GM21717 (cell line): ENCODE results near the gene EML5.

Experiments
- ATAC-seq: cut with Tn5 transposase; IDR thresholded peaks from one replicate; pipeline ENCODE4 v1.9.1; 2021; ENCODE audit warnings: mild to moderate bottlenecking, moderate library complexity; ENCODE audit not compliant: unreplicated experiment

EML5 gene

GRCh38 chr14:88727057-88727456 is 65.7 kb downstream of the EML5 start:
- no peak for ATAC-seq

- no peak for ATAC-seq
These were observed 82.0 kb downstream of the EML5 start for GRCh38 chr14:88710709-88711108.

- ATAC-seq, result no peak
These were observed 85.7 kb downstream of the EML5 start for GRCh38 chr14:88707088-88707487.

DNA sequence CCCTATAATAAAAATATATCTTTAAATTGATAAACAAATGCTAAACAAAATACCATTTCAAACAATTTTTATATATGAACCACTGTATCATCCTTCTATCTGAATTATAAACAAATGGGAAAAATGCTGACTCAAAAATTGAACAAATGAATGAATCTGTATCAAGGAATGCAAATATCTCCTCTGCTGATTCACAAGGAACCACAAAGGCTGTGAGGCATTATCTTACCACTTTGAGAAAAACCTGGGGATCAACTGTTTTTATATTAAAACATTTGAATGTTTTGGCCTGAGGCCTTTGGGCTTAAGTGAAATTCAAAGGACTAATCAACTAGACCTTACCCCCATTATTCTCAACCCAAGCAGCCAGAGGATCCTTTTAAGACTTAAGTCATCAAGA is 86.3 kb downstream of the EML5 start:
- no peak for ATAC-seq

DNA sequence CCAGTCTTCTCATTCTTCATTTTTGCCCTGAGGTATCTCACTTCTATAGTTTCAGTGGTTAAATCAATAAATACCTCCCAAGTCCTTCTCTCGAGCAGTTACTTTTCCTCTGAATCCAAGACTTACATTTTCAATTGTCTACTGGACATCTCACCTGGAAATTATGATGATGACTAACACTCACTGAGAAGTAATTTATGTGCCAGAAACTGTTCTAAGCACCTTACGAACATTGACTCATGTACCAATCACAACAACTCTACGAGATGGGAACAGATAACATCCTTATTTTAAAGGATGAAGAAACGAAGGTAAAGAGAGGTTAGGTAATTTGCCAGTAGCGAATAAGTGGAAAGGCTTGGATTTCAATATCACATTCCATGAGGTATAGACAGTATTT is 94.1 kb downstream of the EML5 start:
- ATAC-seq, result no peak

- no peak for ATAC-seq
These were observed 96.9 kb downstream of the EML5 start for GRCh38 chr14:88695870-88696269.

DNA sequence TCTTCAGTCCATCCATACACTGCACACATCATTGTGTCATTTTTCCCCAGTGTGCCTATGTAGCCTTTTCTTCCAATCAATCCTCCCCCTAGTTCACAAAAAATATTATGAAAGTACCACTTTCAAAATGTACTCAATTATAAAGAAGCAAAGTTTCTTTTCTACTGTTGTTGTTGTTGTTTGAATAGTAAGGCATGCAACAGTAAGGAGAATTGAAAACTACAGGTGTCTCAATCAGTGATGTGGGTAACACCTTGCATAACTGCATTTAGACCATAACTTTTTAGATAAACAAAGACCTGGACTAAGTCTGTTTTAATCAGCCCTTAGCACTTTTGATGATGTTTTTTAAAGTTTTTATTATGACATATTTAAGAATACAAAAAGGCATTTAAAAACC is 104.4 kb downstream of the EML5 start:
- no peak for ATAC-seq

DNA sequence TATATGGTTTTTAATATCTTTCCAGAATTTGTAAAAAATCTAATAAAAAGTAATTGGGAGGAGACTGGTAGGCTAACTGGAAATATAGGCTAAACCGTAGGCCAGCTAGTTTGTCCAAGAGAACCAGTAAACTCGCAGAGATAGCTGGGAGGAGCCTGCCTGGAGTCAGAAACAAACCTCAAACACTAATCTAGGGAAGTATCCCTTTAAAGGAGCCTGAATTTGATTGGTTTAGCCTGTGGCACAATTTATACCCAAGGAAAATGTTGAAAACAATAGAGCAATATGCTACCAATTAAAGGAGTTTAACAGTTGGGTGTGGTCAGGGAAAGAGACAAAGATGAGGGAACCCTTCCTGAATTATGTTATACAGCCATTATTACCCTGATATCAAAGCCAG is 109.6 kb downstream of the EML5 start:
- no peak for ATAC-seq

DNA sequence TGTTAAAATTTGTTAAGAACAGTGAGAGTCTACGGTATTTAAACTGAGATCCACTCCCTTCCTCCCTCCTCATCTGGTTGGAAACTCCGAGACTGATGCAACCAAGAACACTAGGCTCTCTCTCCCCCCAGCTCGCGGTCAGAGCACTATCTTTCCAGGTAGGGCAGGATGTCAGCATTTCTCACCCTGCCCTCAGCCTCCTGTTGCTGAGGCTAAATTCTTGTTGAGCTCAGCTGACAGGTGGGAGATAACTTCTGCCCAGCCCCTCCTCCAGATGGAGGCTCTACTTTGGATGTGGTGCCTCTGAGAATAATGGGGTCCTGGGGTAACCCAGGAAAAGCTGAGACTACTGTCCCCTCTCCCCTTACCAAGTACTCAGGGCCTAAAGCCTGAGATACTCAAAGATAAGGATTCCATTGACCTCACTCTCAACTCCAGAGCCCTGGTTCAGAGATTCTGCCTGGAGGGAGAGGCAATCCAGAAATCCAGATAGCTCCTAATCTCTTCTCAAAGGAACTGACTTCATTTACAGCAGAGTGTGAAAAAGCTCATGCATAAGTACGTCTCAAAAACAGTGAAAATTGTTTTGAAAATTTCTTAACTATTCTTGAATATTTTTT is 110.1 kb downstream of the EML5 start:
- no peak for ATAC-seq

- ATAC-seq, result no peak
These were observed 110.8 kb downstream of the EML5 start for GRCh38 chr14:88681755-88682494.

DNA sequence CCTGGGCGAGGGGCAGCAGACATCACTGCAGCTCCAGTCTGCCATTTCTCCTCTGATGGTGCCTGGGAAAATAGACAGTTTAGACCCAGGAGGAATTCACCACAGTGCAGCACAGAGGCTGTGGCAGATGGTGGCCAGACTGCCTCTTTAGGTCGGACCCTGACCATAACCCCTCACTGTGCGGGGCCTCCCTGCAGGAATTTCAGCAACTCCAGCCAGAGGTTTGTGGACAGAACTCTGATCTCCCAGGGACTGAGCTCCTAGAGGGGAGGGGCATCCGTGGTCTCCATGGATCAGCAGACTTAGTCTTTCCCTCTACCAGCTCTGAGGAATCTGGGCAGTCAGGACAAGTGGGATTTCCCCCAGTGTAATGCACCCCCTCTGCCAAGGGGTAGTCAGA is 123.4 kb downstream of the EML5 start:
- no peak for ATAC-seq

DNA sequence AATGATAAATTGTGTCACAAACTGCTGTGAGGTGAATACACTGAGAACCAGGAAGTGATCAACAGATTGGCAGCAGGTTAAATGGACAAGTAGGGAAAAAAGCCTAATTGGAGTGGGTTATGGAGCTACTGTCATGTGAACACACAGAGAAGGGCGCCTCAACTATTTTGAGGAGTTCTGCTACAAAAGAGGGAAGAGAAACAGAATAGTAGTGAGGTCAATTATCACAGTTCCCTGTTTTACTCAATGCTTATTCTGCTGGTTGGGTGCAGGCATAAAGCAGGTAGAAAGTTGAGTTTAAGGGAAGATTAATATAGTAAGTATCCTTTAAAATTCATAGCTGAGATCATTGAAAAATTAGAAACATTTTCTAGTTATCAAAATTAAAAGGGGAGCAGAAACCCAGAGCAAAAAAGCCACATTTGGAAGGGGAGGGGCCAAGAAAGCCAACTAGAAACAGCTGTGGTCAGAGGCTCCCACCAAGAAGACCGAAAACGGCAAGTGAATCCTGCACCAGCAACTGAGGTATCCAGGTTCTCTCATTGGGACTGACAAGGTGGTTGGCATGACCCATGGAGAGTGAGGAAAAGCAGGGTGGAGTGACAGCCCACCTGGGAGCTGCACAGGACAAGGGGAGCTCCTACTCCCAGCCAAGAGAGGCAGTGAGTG is 124.2 kb downstream of the EML5 start:
- peak; percentile 84 for ATAC-seq

DNA sequence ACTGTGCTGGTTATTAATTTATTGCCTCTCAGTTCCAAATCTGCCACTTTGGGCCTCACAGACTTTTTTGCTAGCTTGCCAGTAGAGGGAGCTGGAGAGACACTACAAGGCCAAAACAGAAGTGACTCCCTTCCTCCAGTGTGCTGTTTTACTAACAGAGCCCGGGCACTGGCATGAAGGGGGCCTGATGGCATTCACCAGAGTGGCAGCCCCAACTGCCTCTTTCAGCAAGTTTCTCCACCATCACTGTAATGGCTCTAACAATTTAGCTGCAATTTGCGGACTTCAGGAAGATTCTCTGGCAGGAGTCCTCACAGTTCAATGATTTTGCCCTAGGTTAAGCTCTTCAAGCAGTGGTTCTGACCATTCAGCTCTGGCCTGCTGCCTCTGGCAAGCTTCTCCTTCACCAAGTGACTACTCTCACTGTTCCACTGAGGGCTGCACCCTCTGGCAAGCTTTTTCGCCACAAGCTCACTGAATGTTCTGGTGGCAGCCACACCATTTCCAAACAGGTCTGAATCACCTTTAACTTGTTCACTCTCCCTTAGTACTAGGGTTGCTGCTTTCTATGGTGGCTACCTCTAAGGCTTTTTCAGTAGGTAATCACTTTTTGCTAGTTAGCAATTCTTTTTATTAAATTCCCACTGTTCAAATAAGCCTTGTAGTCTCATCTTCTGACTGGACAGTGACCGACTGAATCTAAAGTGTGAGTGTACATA is 125.0 kb downstream of the EML5 start:
- ATAC-seq, result peak; percentile 86

DNA sequence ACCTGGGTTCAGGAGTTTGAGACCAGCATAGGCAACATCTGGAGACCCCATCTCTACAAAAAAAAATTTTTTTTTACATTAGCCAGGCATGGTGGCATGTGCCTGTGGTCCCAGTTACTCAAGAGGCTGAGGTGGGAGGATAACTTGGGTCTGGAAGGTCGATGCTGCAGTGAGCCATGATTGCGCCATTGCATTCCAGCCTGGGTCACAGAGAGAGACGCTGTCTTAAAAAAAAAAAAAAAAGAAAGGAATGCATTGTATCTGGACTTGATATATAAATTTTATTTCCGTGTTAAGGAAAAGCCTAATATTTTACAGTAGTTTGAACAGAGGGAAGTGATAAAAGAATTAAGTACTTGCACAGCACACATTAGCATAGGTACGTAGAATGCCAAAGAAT is 132.7 kb downstream of the EML5 start:
- ATAC-seq, result no peak

DNA sequence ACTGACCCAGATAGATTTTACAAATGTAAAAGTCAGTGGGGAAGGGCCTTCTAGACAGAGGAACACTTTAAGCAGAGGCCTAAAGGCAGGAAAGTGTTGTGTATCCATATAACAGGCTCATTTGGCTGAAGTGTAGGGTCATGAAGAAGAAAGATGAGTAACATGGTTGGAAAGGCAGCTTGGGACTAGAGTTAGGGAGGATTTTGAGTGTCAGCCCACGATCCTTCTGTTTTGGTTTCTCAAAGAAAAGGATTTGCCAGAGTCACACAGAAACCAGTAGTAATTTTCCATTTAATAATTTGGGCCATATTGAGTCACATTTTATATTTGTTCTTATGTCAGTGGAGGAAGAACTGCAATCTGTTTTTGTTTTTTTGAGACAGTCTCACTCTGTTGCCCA is 153.5 kb downstream of the EML5 start:
- no peak for ATAC-seq

GRCh38 chr14:88632512-88632911 is 160.2 kb downstream of the EML5 start:
- ATAC-seq, result no peak

DNA sequence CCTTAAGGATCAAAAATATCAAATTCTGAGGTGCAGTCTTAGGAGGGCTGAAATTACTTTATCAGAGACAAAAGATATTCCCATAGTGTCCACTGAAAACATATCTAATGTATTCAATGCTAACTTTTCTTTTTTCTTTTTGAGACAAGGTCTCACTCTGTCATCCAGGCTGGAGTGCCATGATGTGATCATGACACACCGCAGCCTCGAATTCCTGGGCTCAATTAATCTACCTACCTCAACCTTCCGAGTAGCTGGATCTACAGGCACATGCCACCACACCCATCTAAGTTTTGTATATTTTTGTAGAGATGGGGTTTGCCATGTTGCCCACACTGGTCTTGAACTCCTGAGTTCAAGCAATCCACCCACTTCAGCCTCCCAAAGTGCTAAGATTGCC is 161.7 kb downstream of the EML5 start:
- no peak for ATAC-seq

DNA sequence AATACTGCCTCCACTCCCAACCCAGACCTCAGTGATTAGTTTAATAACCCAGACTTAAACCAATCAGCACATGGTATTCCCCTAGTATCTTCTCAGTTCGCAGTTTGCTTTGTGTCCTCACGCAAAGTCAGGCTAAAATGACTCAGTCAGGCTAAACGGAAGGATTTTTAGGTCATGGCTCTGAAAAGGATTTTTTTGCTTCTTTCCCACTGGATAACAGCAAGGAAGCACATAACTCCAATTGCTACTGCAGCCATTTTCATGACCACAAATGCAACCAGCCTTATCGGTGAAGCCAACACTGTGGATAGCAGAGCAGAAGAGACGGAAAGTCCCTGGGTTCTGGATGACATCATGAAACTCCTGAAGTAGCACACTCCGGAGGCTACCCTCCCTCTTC is 162.2 kb downstream of the EML5 start:
- ATAC-seq, result no peak

GRCh38 chr14:88628462-88628861 is 164.3 kb downstream of the EML5 start:
- ATAC-seq, result no peak

GRCh38 chr14:88628033-88628432 is 164.7 kb downstream of the EML5 start:
- ATAC-seq, result no peak

GRCh38 chr14:88625671-88626070 is 167.1 kb downstream of the EML5 start:
- ATAC-seq, result no peak

DNA sequence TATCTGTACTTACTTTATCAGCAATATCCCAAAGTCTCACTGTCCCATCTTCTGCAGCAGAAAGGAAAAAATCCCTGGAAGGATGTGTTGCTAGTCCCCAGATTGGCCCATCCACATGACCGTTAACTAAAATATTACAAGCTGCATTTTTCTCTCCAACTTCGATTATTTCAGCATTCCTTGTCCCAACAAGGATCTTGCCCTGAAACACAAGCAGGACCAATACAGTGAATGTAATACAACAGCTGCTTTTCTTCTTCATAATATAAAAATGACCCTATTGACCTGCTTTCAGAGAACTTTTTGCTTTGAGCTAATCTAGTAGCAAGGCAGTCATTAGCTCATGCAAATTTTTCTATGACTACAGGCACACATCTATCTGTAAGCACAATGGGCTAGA is 171.7 kb downstream of the EML5 start:
- ATAC-seq, result no peak
